Measurements from ENCODE around the gene SLC18A2. TPM values are rescaled to one million over a fixed set of nuclear protein-coding genes. Genes with fewer than 3 reads are reported as not detected.
"Not testable (repeated sequence)": the region's sequence is repeated elsewhere in the genome, so short reads cannot be mapped to it uniquely, and the experiment has no call there.

The SLC18A2 gene
- total RNA-seq, 1 donor from 2014 or later = under 0.01 TPM

- not testable (repeated sequence) for FAIRE-seq; DNase-seq (ENCODE audit: low spot score in 2 of 2)
Observed at GRCh38 chr10:117230107-117230506, 10.8 kb upstream of the SLC18A2 start.

- DNase-seq (ENCODE audit: low spot score in 2 of 2) = no peak
- no peak for FAIRE-seq
Observed at GRCh38 chr10:117237401-117237991, 3.4 kb upstream of the SLC18A2 start.

DNA sequence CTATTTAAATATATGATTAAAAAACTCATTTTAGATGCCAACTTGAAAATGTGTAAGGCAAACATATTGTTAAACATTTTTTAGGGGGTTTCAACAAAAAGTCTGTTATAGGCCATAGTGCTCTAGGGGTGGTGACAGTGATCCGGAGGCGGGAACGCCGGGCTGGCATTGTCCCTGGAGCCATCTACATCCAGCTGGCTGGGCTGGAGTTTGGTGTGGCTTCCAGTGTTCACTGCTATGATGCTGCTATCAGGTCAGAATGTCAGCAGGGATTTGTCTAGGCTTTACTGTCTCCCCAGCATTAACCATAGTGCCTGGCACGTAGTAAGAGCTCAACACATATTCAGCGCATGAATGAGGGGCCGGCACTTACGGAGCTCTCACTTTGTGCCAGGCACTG lies 1.9 kb upstream of the SLC18A2 start:
- DNase-seq (ENCODE audit: low spot score in 2 of 2) = no peak
- FAIRE-seq = no peak

GRCh38 chr10:117239721-117240620 lies 943 bp upstream of the SLC18A2 start:
- no peak for FAIRE-seq
- no peak for DNase-seq (ENCODE audit: low spot score in 2 of 2)

GRCh38 chr10:117241541-117242462 lies 888 bp downstream of the SLC18A2 start:
- DNase-seq (ENCODE audit: low spot score in 2 of 2) (no peak), FAIRE-seq (no peak)

- DNase-seq (ENCODE audit: low spot score in 2 of 2) (no peak), FAIRE-seq (no peak)
Observed at GRCh38 chr10:117242463-117242832, 1.5 kb downstream of the SLC18A2 start.

- DNase-seq (ENCODE audit: low spot score in 2 of 2) (no peak), FAIRE-seq (no peak)
Observed at GRCh38 chr10:117246997-117247671, 6.2 kb downstream of the SLC18A2 start.

- FAIRE-seq (no peak), DNase-seq (ENCODE audit: low spot score in 2 of 2) (no peak)
Observed at GRCh38 chr10:117248750-117249465, 8.0 kb downstream of the SLC18A2 start.

DNA sequence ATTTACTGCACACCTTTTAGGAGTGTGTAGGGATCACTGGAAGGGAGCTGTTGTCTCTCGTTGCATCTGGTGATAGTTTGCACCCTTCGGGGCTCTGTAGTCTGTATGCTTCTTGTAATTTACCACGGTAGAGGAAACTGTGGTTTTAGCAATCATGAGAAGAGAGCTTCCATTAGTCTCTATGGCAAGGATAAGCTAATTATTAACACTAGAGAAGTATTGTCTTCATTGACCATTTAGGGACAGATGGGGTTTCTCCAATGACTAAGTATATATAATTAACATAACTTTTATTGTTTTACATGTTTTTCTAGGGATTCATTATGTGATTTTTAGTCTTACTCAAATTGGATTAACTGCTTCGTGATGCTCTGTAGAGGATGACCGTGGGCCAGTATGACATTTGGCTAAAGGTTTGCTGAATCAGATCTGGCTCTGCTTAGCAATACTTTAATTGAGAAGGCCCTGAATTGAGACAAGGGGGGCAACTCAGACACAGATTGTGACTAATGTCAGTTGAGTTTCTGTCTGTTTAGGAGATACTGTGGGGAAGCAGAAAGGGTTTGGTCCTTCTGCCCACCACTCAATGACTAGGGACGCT lies 8.7 kb downstream of the SLC18A2 start:
- no peak for FAIRE-seq

GRCh38 chr10:117250411-117250810 lies 9.5 kb downstream of the SLC18A2 start:
- DNase-seq (ENCODE audit: low spot score in 2 of 2) (no peak), FAIRE-seq (no peak)

More for the DNA sequence above, 8.7 kb downstream of the SLC18A2 start:
- DNase-seq (ENCODE audit: low spot score in 2 of 2) = no peak

- DNase-seq (ENCODE audit: low spot score in 2 of 2) (no peak), FAIRE-seq (no peak)
Observed at GRCh38 chr10:117253908-117254307, 13.0 kb downstream of the SLC18A2 start.

DNA sequence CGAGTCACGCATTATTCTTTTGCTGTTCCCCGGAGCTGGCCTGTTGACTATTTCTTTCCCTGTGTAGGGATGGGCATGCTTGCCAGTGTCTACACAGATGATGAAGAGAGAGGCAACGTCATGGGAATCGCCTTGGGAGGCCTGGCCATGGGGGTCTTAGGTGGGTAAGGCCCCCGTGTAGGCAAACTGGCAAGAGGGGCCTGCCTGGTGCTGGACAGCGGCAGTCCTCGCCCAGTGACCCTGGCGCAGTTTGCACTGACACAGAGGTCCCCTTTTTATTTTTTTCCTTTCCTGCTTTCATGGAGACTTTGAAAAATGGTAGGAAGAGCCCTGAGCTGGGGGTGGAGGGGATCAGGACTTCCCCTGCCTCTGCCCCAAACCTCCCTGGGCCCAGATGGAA lies 13.4 kb downstream of the SLC18A2 start:
- no peak for DNase-seq (ENCODE audit: low spot score in 2 of 2)
- FAIRE-seq = no peak

- FAIRE-seq (no peak), DNase-seq (ENCODE audit: low spot score in 2 of 2) (no peak)
Observed at GRCh38 chr10:117254774-117255735, 14.1 kb downstream of the SLC18A2 start.

DNA sequence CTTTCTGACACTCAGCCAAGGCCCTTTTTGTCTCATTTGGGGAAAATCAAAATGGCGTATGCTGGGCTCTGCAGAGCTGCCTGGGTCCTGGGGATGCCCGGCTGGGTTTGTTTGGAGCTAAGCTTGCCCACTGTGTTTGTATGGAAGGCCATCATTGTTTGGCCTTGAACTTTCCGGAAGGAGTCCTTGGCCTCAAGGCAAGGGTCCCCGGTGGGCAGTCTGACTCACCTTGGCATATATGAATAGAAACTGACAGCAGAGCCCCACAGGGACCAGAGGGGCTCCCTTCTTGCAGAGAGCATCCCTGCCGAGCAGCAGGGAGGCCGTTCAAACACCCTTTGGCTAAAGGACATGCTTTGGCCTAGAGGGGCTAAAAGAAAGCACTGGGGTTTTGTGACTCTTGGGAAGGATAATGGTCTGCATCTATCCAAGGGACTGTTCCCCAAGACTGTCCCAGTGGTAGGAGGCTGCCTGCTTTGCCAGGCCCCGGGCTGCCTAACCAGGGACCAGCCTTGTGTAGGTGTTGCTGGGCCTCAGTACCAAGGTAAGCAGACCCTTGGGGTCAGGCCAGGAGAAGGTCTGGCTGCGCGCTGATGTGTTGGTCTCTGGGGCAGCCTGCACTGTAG lies 15.0 kb downstream of the SLC18A2 start:
- FAIRE-seq (no peak), DNase-seq (ENCODE audit: low spot score in 2 of 2) (no peak)

DNA sequence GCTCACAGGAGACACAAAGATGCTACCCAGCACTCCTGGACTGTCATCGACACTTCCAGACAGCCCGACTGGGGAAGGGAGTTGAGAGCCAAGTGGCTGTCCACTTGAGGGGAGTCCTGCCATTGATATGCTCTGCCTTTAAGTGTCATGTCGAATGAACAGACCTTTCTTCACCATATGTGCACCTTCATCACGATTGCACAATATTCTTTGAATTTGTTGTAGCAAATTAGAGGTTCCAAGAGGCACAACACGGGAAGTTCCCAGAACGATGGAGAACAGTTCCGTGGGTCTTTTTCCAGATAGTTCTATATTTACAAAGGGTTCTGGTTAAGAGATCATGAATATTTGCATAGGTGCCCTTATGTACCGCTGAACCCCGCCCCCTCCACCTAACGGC lies 16.0 kb downstream of the SLC18A2 start:
- DNase-seq (ENCODE audit: low spot score in 2 of 2) = no peak
- FAIRE-seq = no peak

GRCh38 chr10:117257721-117258120 lies 16.8 kb downstream of the SLC18A2 start:
- FAIRE-seq (no peak), DNase-seq (ENCODE audit: low spot score in 2 of 2) (no peak)

GRCh38 chr10:117259279-117259678 lies 18.4 kb downstream of the SLC18A2 start:
- FAIRE-seq (no peak), DNase-seq (ENCODE audit: low spot score in 2 of 2) (no peak)

DNA sequence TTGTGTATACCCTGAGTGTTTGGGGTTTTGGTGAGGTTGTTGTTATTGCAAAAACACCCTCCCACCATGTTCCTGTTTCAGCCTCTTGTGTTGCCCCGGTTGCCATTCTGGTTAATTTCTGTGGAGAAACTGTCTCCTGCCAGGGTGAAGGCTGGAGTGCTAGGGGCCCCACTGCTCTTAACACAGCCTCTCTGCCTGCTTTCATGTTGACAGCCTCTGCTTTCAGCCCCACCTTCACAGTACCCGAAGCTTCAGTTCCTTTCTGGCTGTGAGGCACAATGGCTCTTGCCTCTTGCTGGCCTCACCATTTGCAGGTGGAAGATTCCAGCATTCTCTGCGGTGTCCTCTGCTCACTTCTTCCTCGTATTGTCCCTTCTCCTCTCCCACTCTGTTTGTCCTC lies 19.2 kb downstream of the SLC18A2 start:
- FAIRE-seq (no peak), DNase-seq (ENCODE audit: low spot score in 2 of 2) (no peak)
